Right lobe of liver (tissue), 4 donors: ENCODE measurements around the gene FOXK2.

Experiments
- CTCF ChIP-seq, 4 donors: fragments of 200-600 bp in 3 of 4; fragments of 450-650 bp in 1 of 4; IDR thresholded peaks; one replicate each; pipeline versions ENCODE4 v1.5.1 to v1.8.0; 2016 to 2022; ENCODE audit warnings: antibody characterized with exemption in 4 of 4, mild to moderate bottlenecking in 2 of 4
- POLR2A ChIP-seq: fragments of 450-650 bp; IDR thresholded peaks from one replicate; pipeline ENCODE4 v1.6.1; 2017; ENCODE audit warnings: antibody characterized with exemption, mild to moderate bottlenecking
- donor health status: DM: no; HTN: no; CAD: no.
- donor health status: DM: no; HTN: no; CAD: no.
- donor health status: DM: no; HTN: yes; CAD: no.

- no peak for TF ChIP-seq CTCF (IDR thresholded peaks at IDR 0.05)
- TF ChIP-seq POLR2A = no peak
Observed at GRCh38 chr17:82595893-82596292, 76.4 kb downstream of the FOXK2 start.
